Cerebellar nuclear complex (tissue), 1 donor: ENCODE data around the gene TRIM17.

Experiments
- DNase-seq, 2 experiments: peaks; one replicate each; lab custom pipeline; 2025; lab: John Stamatoyannopoulos, UW

Gene TRIM17

GRCh38 chr1:228378090-228378872 lies 38.4 kb downstream of the TRIM17 start:
- no peak for DNase-seq

- DNase-seq, result no peak
Observed at GRCh38 chr1:228377664-228378089, 39.0 kb downstream of the TRIM17 start.

- DNase-seq, result no peak
Observed at GRCh38 chr1:228376651-228377631, 39.7 kb downstream of the TRIM17 start.

- no peak for DNase-seq
Observed at GRCh38 chr1:228376262-228376628, 40.4 kb downstream of the TRIM17 start.

- no peak for DNase-seq
Observed at GRCh38 chr1:228375578-228376261, 40.9 kb downstream of the TRIM17 start.

DNA sequence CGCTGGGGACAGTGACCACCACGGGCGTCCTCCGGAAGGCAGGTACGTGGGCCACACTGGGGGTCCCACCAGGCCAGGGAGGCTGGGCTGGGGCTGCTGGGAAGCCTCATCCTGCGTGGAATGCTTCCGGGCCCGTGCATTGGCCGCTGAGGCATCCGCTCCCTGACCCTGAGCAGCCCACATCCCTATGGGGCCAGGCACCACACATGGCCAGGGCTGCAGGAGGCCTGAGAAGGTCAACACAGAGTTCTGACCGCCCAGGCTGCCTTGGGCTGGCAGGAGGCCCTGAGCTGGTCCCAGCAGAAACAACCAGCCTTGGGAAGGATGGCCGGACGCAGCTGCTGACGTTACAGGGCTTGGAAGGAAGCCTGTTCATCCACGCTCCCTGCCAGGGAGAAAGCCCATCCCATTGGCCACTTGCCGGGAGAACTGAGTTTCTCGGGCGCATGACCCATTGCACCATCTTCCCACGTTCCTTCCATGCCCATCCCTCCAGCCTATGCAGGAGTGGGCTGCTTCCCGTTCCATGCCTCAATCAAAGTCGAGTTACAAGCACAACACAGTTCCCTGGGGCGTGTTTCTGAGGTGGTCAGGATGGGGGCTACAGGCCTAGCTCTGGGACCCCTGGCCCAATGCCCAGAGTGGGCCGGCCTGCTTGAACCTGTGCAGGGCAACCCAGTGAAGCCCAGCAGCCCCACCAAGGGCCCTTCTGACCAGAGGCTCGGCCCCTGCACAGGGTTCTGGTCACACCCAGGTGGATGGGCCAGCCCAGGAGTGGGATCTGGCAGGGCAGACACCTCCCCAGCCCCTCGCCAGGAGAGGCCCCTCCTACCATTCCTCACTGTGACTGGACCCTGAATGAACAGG lies 41.7 kb downstream of the TRIM17 start:
- DNase-seq, result no peak

DNA sequence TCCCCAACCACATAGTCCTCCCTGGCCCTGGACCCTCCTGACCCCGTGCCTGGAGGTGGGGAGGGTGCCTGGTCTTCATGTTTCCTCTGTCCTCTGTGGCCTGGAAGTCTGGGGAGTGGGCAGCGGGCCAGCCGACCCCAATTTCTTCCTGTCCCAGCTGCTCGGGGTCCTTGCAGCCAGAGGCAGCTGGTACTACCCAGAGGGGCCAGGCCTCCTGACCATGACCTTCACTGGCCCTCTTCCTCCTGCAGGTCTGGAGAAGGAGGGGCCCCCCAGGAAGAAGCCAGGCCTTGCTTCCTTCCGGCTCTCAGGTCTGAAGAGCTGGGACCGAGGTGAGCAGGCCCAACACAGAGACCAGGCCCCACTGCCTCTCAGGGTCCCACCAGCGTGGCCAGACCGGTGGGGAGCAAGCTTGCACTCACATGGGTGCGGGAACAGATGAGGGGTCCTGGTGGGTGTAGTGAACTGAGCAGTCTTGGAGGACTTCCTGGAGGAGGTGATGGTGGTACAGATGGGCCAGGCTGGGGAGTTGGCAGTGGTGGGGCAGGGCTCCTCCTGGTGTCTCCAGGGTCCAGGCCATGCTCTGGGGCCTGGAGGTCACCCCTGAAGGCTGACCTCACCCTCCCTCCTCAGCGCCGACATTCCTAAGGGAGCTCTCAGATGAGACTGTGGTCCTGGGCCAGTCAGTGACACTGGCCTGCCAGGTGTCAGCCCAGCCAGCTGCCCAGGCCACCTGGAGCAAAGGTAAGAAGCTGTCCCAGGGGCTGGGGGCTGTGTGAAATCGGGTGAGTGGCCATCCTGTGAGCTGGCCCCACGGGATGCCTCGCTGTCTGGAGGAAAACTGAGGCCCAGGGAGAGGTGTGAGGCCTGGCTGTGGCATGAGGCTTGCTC lies 42.7 kb downstream of the TRIM17 start:
- DNase-seq, result no peak

- no peak for DNase-seq
Observed at GRCh38 chr1:228373004-228373680, 43.5 kb downstream of the TRIM17 start.

DNA sequence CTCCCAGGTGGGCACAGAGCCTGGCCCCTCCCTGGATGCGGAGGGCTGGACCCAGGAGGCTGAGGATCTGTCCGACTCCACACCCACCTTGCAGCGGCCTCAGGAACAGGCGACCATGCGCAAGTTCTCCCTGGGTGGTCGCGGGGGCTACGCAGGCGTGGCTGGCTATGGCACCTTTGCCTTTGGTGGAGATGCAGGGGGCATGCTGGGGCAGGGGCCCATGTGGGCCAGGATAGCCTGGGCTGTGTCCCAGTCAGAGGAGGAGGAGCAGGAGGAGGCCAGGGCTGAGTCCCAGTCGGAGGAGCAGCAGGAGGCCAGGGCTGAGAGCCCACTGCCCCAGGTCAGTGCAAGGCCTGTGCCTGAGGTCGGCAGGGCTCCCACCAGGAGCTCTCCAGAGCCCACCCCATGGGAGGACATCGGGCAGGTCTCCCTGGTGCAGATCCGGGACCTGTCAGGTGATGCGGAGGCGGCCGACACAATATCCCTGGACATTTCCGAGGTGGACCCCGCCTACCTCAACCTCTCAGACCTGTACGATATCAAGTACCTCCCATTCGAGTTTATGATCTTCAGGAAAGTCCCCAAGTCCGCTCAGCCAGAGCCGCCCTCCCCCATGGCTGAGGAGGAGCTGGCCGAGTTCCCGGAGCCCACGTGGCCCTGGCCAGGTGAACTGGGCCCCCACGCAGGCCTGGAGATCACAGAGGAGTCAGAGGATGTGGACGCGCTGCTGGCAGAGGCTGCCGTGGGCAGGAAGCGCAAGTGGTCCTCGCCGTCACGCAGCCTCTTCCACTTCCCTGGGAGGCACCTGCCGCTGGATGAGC lies 44.3 kb downstream of the TRIM17 start:
- no peak for DNase-seq

DNA sequence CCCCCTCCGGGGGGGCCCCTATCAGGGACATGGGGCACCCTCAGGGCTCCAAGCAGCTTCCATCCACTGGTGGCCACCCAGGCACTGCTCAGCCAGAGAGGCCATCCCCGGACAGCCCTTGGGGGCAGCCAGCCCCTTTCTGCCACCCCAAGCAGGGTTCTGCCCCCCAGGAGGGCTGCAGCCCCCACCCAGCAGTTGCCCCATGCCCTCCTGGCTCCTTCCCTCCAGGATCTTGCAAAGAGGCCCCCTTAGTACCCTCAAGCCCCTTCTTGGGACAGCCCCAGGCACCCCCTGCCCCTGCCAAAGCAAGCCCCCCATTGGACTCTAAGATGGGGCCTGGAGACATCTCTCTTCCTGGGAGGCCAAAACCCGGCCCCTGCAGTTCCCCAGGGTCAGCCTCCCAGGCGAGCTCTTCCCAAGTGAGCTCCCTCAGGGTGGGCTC lies 44.9 kb downstream of the TRIM17 start:
- no peak for DNase-seq

DNA sequence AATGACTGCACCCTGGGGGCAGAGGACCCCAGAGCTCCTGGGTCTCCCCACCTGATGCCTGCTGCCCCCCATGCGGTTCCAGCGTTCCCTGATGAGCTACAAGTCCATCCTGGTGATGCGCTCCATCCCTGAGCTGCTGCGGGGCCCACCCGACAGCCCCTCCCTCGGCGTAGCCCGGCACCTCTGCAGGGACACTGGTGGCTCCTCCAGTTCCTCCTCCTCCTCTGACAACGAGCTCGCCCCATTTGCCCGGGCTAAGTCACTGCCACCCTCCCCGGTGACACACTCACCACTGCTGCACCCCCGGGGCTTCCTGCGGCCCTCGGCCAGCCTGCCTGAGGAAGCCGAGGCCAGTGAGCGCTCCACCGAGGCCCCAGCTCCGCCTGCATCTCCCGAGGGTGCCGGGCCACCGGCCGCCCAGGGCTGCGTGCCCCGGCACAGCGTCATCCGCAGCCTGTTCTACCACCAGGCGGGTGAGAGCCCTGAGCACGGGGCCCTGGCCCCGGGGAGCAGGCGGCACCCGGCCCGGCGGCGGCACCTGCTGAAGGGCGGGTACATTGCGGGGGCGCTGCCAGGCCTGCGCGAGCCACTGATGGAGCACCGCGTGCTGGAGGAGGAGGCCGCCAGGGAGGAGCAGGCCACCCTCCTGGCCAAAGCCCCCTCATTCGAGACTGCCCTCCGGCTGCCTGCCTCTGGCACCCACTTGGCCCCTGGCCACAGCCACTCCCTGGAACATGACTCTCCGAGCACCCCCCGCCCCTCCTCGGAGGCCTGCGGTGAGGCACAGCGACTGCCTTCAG lies 45.5 kb downstream of the TRIM17 start:
- DNase-seq, result no peak

DNA sequence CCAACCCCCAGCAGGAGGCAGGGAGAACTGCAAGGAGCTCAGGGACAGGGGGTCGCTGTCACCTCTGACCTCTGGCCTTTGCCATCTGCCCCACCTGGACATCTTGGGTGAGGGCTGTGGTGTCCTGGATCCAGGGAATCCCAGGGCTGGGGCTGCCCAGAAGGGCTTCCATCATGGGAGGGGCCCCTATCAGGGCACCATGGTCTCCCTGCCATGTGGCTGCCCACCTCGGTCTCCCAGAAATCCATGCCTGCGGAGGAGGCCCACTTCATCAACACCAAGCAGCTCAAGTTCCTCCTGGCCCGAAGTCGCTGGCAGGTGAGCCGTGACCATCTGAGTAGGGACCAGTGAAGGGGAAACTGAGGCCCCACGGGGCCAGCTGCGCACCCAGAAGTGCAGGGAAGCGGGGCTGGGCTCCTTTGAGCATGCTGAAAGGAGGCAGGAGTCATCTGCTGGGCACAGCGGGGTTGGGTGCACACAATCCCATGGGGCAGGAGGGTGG lies 46.2 kb downstream of the TRIM17 start:
- DNase-seq, result no peak

- DNase-seq, result no peak
Observed at GRCh38 chr1:228369608-228370438, 46.8 kb downstream of the TRIM17 start.

DNA sequence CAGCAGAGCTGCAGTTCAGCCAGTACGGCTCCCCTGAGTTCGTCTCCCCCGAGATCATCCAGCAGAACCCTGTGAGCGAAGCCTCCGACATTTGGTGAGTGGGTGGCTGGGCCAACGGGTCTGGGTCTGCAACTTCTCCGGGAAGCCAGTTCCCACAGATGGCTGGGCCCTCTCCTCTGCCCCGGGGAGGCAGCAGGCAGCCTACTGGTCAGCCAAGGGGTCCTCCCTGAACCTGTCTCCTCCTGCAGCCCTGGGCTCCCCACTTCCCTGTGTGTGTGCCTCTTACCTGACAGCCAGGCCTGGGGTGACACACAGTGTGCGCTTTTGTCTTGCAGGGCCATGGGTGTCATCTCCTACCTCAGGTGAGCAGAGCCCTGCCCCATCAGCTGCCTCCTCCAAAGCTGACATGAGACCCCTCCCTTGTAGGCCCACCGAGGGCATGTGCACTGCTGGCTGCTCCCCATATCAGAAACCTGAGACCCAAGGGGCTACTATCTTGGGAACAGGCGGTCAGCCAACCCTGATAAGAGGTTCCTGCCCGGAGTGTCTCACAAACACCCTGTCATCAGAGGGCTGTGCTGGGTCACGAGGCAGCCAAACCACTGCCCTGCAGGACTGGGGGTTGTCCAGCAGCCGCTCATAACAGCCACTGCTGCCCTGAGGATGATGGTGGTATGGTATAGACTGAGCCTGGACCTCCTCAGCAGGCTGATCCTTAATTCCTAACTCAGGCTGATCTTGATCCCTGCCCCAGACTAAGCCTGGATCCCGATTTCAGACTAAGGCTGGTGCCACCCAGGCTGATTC lies 47.7 kb downstream of the TRIM17 start:
- DNase-seq, result no peak

DNA sequence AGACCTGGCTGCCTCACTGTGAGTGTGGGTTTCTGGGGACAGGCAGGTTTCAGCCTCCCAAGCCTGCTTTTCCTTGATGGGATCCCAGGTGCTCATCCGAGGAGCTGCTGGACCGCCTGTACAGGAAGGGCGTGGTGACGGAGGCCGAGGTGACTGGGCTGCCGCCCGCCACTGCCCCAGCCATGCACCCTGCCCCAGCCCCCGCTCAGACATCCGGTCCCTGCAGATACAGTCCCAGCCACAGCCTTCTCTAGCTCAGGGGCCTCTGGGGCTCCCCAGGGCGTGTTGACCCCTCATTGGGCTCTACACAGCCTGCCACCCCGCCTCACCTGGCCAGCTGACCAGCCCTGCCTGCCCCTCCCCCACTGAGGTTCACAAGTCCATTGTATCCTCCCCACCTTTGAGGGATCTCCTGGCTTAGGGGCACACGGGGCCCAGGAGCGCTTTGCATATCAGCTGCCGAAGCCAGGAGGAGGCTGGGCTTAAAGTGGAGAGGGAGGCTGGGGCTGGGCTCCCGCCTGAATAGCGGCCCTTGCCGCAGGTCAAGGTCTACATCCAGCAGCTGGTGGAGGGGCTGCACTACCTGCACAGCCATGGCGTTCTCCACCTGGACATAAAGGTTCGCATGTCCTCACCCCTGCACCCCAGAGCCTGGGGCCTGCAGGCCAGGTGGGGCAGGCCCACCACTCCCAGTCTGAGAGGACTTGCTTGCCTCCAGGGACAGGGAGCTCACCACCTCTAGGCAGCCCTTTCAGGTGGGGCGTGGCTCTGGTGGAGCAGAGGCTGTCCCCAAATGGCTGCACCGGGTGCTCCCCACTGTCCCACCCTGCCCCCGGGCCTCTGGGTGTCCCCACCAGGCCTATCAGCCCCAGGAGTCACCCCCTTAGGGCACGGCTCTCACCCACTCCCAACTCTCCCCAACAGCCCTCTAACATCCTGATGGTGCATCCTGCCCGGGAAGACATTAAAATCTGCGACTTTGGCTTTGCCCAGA lies 48.6 kb downstream of the TRIM17 start:
- no peak for DNase-seq
